ENCODE results near the gene CCDC191. TPM values are rescaled to one million over a fixed set of nuclear protein-coding genes. Genes with fewer than 3 reads are reported as not detected.

The CCDC191 gene
- total and polyA plus RNA-seq, 9 of the 15 experiments (the other 6 are each of a cell fraction or from before 2014, with no cell fraction given), result 0.10 to 0.55 (median 0.22) TPM

GRCh38 chr3:114083112-114083511 lies 26.8 kb upstream of the CCDC191 start:
- Histone ChIP-seq H3K27ac (ENCODE audit: extremely low read depth, low read depth, low read length) (no peak overlapping the region), H3K36me3 (ENCODE audit: control insufficient read depth, insufficient read depth, low read length) (peaks cover 75% of the 10 kb centered on the region; the same call in 2 of the 3 replicates), H3K9me3 (replicated peaks; ENCODE audit: control insufficient read depth, insufficient read depth, low read depth, low read length) (no peaks in the 10 kb centered on the region), H3K4me2 (ENCODE audit: insufficient read depth, low read length) (no peak overlapping the region), H3K4me1 (replicated peaks in 1 of 2; ENCODE audit: control insufficient read depth in 2 of 2, insufficient read depth in 2 of 2, low read length in 2 of 2) (no peaks in the 10 kb centered on the region), H3K9ac (ENCODE audit: insufficient read depth in 1 of 2, low read depth in 2 of 2, low read length in 2 of 2) (no peak overlapping the region), H3K79me2 (ENCODE audit: control insufficient read depth, insufficient read depth, low read length) (no peaks in the 10 kb centered on the region), H3K9me1 (ENCODE audit: control insufficient read depth, insufficient read depth, low read length) (no peaks in the 10 kb centered on the region), H3K4me3 (no peak overlapping the region), H3K27me3 (ENCODE audit: control insufficient read depth in 2 of 2, insufficient read depth in 2 of 2, low read length in 2 of 2) (no peaks in the 10 kb centered on the region), H2AFZ (ENCODE audit: low read depth, low read length) (no peak overlapping the region), H4K20me1 (replicated peaks; ENCODE audit: control insufficient read depth, insufficient read depth, low read length) (no peaks in the 10 kb centered on the region)
- FAIRE-seq (no peak), DNase-seq (ENCODE audit: extremely low read depth in 1 of 4, low spot score in 3 of 4) (no peak), ATAC-seq (no peak)
- BruUV-seq (replicated peaks), result no TSS peak
- in situ Hi-C loops (cut with MboI), result no loop called here
- no peak for TF ChIP-seq TAF1 (IDR thresholded peaks at IDR 0.05; ENCODE audit: control insufficient read depth, extremely low read depth, insufficient read depth, low read length, severe bottlenecking)
- no peak for TF ChIP-seq MAFF (IDR thresholded peaks at IDR 0.05; ENCODE audit: low read length)
- no peak for TF ChIP-seq ZNF212 (CRISPR knock-in tag; IDR thresholded peaks at IDR 0.05)
- POLR2A ChIA-PET, result no interaction called here
- CTCF ChIA-PET (ENCODE audit: low intra/inter-chr PET ratio), result no interaction called here
- intact Hi-C loops (cut with micrococcal nuclease), result no loop called here
- WGBS (ENCODE audit: insufficient coverage, low coverage, missing lambda C conversion rate), result 100% methylated on average over 2 of the region's 2 CpGs

GRCh38 chr3:114081037-114081436 lies 24.7 kb upstream of the CCDC191 start:
- POLR2A ChIA-PET, result no interaction called here
- DNase-seq (ENCODE audit: extremely low read depth in 1 of 4, low spot score in 3 of 4), result no peak
- Histone ChIP-seq H3K9me1 (ENCODE audit: control insufficient read depth, insufficient read depth, low read length) (no peaks in the 10 kb centered on the region), H2AFZ (ENCODE audit: low read depth, low read length) (no peak overlapping the region), H3K9ac (ENCODE audit: insufficient read depth in 1 of 2, low read depth in 2 of 2, low read length in 2 of 2) (no peak overlapping the region), H3K79me2 (ENCODE audit: control insufficient read depth, insufficient read depth, low read length) (no peaks in the 10 kb centered on the region), H3K4me2 (ENCODE audit: insufficient read depth, low read length) (no peak overlapping the region), H3K27ac (ENCODE audit: extremely low read depth, low read depth, low read length) (no peak overlapping the region), H3K36me3 (ENCODE audit: control insufficient read depth, insufficient read depth, low read length) (peaks cover 79% of the 10 kb centered on the region; the same call in 2 of the 3 replicates), H3K27me3 (ENCODE audit: control insufficient read depth in 2 of 2, insufficient read depth in 2 of 2, low read length in 2 of 2) (no peaks in the 10 kb centered on the region), H3K4me3 (no peak overlapping the region), H4K20me1 (replicated peaks; ENCODE audit: control insufficient read depth, insufficient read depth, low read length) (no peaks in the 10 kb centered on the region), H3K9me3 (replicated peaks; ENCODE audit: control insufficient read depth, insufficient read depth, low read depth, low read length) (no peaks in the 10 kb centered on the region), H3K4me1 (replicated peaks in 1 of 2; ENCODE audit: control insufficient read depth in 2 of 2, insufficient read depth in 2 of 2, low read length in 2 of 2) (no peaks in the 10 kb centered on the region)
- no TSS peak for BruUV-seq (replicated peaks)
- intact Hi-C loops (cut with micrococcal nuclease) (no loop called here), in situ Hi-C loops (cut with MboI) (no loop called here)
- FAIRE-seq, result no peak
- no peak for ATAC-seq
- CTCF ChIA-PET (ENCODE audit: low intra/inter-chr PET ratio), result no interaction called here
- TF ChIP-seq SFPQ (IDR thresholded peaks at IDR 0.05; ENCODE audit: low read depth, low read length) (no peak), HMBOX1 (IDR thresholded peaks at IDR 0.05) (no peak), ID3 (CRISPR knock-in tag; IDR thresholded peaks at IDR 0.05) (no peak), ID3 (tag; IDR thresholded peaks at IDR 0.05) (no peak), ELF1 (tag; IDR thresholded peaks at IDR 0.05) (no peak), ARID3A (IDR thresholded peaks at IDR 0.05; ENCODE audit: borderline replicate concordance, low read depth, low read length) (no peak)

Data from K562 (cell line).